Activated CD4-positive, alpha-beta T cell treated with anti-CD3 and anti-CD28 coated beads, Interleukin-2, amount 50 U/mL, for 4 hours (primary cell): ENCODE measurements around the gene FSCN2.

ENCODE experiments used
- DNase-seq, 2 experiments: peaks; one replicate each; pipeline ENCODE4 v3.0.0-alpha.2; 2020

FSCN2 gene

DNA sequence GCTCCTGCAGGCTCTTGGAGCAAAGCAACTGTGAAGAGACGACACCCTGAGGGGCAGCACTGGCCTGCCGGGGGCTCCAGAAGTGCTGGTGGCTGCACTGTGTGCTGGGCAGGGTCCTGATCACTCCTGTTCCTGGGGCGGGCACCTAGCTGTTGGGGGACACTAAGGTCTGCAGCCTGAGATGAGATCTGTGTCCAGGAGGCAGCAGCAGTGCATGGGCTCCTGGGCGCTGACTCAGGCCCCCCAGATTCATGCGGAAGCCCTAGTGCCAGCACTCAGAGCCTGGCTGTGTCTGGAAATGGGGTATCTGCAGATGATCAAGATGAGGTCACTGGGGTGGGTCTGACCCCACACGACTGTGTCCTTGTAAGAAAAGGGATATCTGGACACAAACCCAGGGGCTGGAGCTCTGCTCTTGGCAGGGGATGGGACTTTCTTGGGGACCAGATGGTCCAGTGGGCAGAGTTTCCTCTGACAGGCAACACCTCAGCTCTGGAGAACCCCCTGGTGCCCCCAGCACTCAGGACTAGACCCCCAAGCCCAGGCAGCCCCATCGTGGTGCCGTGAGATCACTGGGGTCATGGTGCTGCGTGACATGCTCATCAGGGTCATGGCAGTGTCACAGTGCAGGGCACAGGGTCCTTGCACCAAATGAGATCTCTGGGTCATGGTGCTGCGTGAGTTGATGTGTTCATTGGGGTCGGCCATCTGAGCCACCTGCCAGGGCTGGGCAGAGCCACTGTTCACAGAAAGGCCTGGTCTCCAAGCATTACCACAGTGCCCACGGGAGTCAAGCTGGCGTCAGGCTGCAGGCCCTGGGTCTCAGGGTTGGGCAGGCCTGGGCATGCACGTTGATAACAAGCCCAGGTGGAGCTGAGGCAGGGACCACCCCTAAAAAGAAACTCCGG, 14.5 kb downstream of the FSCN2 start:
- DNase-seq: no peak

DNA sequence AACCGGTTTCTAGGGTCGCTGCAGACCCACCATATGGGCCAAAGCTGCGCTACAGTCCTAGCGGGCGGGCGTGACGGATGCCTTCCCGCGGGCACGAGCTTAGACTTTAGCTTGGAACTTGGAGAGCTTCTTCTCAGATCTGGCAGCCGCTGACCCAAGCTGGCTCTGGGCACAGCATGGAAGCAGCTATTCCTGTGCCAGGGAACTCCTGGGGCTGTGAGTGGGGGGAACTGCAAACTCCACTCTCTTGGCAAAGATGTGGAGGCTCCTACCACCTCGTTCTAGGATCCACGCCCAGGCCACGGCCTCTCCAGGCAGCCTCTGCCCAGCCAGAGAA, 15.1 kb downstream of the FSCN2 start:
- DNase-seq: no peak

DNA sequence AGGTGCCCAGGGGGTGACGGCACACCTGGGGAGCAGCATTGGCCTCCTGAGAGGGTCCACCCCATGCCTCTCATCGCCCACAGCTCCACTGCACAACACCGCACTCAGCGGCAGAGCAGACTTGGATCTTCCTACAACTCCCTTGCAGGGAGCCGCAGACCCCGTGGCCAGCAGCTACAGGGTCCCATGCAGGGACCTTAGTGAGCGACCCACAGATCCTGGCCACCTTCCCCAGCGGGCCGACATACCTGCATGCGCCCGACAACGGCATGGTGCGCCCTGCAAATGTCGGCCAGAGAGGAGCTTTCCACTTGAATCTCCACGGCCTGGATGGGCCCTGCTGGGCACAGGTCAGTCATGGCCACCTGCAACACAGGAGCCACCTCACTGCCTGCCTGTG, 15.6 kb downstream of the FSCN2 start:
- DNase-seq: no peak

DNA sequence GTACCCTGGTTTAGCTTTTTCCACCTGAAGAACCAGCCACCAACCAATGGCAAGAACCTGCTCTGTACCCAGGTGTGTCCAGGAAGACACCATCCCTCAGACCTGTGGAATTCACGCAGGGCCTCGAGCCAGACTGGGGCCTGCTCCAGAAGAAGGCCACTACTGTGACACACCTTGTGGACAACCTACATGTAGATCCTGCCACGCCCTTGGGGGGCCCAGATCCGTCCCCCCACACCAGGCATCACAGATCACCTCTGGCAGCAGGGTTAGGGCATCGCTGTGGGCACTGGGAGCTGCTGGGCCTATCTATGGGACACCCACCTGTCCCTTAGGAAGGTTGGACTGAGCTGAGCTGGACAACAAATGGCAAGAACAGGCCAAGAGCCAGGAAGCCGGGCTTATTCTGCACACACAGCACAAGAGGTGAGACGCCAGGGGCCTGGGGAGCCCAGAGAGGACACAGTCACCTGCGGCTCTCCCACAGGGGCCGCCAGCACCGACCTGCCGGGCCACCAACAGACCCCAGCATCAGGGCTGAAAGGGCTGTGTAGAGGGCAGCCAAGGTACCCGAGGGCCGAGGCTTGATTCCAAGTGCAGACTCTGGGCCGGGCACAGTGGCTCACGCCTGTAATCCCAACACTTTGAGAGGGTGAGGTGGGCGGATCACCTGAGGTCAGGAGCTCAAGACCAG, 16.3 kb downstream of the FSCN2 start:
- DNase-seq: no peak

DNA sequence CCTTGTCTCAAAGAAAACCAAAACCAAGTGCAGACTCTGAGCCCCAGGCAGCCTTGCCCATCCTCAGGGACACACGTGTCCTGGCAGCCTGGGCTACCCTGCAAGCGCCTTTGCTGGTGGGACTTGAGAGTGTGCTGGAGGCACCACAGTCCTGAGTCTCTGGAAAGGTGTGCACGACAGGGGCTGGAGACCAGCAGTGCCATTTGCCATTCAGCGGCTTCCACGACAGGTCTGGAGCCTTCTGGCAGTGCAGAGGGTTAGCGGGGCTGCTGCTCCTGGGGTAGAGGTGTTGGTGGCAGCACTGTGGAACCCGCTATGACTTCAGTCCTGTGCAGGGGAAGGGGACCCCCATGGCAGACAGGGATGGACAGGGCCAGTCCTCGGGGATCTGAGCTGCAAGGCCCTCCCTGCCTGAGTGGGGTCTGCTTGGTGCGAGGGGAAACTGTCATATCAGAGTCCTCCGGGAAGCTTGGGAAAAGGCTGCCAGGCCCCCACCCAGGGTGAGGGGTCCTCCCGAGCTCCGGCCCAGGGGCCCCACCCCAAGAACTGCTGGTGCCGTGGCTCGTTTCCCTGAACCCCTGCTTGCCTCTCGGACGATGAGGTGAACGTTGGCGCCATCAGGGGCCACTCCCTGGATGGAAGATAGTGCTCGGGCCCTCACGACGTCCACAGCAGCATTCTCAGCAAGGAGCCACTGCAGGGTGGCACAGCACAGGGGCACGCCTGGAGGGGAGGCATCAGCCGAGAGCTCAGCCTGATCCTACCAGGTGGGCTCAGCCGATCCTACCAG, 17.2 kb downstream of the FSCN2 start:
- no peak for DNase-seq

DNA sequence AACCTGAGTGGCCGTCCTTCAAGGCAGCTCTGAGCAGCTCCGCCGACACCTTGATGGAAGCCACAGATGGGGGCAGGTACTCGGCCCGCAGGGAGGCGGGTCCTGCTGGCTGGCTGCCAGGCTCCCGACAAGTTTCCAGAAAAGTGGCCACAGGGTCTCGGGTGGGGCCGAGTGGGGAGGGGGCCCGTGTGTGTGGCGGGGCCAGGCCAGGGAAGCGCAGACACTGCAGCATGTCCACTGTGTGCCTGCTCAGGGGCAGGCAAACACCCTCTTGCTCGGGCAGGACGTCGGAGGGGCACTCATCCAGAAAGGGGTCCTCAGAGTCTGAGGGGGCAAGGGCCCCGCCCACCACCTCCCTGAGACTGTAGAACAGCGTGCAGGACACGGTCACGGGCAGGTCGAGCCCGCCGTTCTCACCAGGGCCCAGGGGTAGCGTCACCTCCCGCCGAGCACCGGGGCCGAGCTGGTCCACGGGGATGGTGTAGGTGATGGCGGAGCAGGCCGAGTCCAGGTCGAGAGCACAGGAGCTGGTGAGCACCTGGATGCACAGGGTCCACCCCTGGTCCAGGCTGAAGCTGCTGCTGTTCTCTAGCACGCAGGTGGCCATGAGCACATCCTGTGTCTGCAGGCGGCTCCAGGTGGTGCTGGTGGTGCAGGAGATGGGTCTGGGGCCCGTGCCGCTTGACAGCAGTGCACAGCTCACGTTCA, 18.9 kb downstream of the FSCN2 start:
- DNase-seq: no peak

DNA sequence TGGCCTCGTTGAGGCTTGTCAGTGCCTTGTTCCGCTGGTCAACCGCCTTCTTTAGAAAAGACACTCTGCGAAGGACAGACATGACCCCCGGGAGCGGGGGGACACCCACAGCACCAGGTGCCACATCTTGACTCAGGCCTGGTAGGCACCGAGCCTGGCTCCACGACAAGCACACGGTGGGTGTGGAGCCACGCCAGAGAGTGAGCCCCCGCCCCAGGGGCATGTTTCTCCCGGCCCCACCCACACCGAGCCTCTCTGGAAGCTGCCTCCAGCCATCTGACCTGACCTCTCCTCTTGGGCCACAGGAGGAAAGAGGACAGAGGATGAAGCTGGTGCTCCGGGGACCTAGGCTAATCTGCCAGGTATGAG, 19.4 kb downstream of the FSCN2 start:
- no peak for DNase-seq

DNA sequence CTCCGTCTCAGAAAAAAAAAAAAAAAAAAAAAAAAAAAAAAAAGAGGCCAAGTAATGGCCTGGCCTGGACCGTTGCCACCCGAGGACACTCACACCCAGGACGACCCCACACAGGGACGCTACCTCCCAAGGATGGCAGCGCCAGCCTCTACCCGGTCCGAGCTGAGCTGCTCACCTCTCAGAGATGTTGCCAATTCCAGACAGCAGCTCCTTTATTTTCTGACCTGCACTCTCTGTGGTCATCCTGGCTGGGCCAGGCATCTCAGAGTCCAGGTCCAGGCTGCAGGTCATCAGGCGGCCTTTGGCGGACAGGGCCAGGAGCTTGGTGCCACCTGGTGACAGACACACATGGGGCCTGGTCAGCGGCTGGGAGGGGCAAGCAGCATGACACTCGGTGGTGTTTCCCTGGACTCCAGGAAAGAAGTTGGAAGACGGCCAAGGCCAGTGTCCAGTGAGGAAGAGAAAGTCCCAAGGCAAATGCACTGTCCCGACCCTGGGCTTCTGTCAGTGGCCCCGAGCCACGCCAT, 20.9 kb downstream of the FSCN2 start:
- no peak for DNase-seq

DNA sequence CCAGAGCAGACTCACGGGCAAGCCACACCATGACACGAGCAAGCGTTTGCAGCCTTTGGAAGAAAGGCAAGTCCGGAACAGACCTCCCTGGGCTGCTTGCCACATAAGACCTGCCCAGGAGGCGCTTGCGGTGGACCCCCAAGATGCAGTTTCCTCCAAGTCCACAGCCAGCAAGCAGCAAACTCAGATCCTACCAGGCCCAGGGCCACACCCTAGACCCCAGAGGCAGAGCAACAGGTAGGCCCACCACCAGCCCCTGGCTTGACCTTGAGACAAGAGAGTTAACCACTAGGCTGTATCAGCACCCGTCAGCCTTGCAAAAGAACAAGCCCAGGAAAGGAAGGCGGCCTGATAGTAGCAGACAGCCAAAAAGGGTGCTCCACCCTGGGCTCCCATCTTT, 21.6 kb downstream of the FSCN2 start:
- DNase-seq: no peak

DNA sequence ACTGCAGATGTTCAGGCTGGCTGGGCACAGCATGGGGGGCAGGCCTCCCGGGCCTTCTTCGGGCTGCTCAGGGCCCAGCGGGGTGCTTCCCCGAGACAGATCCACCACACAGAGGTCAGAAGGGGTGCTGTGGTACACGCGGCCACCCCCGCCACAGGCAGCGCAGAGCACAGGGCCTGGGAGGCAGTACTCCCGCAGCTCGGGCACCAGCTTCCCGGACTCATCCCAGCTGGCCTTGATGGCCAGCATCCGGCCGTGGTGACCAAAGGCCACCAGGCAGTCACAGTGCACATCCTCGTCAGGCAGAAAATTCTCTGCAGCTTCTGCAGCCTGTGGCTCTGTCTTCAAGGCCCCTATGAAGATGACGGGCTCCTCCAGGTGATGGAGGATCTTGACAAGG, 22.1 kb downstream of the FSCN2 start:
- DNase-seq: no peak

DNA sequence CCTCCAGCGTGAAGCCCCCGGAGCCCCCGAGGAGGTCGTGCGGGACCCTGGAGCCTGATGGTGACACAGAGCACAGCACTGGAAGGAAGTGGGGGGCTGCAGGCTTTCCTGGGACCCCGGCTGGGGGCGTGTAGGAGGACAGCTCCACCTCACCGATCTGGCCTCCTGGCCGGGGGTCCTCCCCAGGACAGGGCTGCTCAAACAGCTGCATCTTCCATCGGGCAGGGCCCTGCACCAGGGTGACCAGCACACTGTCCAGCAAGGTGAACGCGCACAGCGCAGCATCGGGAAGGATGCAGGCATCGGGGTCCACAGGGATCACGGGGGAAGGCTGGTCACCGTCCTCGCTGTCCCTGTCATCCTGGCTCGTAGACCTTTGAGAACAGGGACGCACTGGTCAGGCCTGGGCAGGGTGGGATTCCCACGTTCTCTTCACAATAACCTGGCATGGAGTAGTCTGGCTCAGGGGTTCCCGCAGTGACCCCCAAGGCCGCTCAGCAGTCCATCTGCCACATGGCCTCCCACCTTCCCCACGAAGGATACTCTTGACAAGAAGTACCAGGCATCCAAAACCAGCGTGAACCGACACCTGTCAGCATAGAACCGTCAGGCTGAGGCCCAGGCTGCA, 22.8 kb downstream of the FSCN2 start:
- no peak for DNase-seq

DNA sequence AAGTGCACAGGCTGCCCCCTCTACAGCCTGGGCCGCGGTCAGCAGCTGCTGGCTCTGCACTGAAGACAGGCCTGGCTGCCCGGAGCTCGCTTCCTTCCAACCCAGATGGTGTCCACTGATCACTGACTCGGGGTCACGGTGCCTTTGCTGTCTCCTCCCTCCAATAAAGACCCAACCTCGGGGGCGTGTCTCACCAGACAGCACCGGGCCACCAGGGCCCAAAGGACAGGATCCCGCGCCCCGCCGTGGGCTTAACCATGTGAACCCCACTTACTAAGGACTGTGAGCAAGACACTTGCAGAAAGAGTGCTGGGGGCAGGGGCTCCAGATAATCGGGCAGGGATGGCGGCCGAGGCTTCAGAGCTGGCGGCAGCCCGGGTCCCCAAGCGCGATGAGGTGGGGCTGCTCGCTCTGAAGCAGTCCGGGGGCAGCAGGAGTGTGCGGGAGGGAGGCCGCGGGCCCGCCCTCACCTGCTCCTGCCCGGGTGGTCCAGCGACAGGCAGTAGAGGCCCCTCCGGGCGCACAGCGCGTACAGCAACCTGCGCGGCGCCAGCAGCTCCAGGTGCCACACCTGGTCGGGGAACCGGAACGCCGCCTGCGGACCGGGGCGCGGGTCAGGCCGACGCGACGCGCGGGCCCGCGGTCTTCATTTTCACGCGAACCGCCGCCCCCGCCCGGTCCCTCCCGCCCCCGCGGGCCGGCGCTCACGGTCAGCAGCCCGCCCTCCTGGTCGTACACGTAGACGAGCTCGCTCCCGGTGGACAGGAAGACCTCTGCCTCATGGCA, 23.5 kb downstream of the FSCN2 start:
- peak in 1 of 2 experiments; percentile 15 for DNase-seq

DNA sequence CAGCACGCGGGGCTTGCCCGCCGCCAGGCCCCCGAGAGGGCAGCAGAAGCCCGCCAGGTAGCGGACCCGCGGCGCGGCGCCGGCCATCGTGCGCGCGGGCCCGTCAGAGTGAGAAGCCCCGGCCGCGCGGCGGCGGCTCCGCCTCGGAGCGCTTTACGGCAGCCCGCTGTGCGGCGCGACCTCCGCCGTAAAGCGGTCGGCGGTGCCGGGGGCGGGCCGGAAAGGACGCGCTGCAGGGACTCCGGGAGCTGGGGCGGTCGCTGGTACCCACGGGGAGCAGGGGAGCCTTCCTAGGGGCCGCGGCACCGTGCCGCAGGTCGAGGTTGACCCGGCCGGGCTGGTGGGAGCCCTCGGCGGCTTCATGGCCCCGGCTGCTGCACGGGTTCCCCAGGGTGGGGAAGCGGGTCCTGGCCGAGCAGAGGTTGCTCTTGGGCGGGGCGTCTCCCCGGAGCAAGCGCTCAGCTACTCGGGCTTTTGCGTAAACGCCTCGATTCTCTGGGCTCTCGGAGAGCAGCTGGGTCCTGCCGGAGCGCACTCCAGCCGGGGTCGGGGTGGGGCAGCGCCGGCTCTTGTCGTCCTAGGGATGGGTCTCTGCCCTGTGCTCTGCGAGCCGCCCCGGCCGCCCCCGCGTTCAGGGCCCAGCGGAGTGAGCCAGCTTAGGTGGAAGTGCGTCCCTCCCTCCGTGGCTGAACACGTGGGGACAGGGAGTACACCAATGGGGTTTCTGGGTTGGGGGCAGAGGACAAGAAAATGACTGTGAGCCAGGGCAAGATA, 24.3 kb downstream of the FSCN2 start, which contains the start of gene FAAP100:
Gene FAAP100 (minus strand): TSS at position 110 of the 774 bp plus-strand sequence. CDS start 23 bp downstream, at position 87.
- peak; percentile 67 to 71 for DNase-seq

DNA sequence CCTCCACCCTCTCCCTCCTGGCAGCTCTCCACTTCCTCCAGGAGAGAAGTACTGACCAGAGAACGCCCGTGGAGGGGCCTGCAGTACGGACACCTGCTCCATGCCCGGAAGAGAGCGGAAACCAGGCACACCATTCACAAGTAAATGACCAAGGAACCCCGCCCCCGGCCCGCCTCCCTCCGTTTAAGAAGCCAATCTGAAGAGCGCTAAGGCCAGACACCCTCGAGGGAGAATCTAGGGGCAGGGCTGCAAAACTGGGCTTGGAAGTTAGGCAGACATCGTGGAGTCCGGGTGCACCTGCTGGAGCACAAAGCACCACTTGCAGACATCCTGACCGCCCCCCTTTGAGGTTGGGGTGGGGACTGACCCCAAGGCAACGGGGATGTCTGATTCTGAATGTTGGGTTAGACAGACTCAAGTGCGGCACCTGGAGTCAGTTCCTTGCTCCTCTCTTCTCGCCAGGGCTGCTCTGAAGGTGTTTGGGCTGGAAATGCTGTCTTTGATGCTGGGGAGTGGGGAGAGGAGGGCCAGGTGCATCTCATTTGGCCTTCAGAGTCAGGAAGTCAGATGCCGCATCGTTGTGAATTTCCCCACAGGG, 24.9 kb downstream of the FSCN2 start:
- peak; percentile 73 to 75 for DNase-seq

DNA sequence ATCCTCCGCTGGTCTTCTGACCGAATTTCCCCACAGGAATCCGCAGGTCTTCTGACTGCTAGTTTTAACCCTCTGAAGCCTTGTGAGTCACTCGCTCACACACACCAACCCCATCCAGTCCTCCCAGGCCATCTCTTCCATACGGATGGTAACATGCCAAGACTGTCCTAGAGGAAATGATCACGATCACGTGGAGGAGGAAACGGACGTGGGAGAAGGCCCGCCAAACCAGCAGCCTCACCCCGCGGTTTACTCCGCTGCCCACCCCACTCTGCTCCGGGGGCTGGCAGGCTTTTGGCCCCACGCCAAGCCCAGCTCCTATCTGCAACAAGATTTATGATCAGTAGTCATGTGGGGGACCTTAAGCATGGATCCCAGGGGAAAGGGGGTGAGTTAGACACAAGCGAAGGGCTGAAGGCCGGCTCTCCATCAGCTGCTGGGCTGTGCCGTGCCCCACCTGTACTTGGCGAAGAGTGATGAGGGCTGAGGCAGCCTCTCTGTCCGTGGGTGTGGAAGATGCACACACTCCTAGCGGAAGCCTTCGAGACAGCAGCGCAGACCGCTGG, 25.5 kb downstream of the FSCN2 start:
- DNase-seq: no peak

DNA sequence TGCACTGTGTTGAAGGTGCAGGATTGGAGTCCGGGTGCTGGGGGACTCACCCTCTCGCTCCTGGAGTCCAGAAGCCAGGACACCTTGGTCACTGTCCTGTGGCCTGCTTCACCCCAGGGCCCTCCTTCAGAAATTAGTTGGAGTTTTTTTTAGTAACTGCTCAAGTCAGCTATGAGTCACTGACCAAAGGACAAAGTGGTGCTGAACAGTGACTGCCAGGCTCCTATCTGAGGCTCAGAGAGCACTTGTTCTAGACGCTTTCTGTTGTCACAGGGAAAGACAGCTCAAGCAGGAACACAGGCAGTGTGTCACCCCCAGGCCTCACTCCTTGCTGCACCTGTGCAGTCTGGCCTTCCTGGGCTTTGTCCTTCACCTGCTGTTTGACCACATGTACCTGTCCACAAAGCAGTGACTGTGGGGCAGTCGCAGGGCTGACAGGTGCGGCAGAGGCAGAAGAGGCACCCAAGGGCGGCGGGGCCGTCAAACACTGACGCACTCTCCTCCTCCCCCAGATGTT, 28.1 kb downstream of the FSCN2 start:
- no peak for DNase-seq

DNA sequence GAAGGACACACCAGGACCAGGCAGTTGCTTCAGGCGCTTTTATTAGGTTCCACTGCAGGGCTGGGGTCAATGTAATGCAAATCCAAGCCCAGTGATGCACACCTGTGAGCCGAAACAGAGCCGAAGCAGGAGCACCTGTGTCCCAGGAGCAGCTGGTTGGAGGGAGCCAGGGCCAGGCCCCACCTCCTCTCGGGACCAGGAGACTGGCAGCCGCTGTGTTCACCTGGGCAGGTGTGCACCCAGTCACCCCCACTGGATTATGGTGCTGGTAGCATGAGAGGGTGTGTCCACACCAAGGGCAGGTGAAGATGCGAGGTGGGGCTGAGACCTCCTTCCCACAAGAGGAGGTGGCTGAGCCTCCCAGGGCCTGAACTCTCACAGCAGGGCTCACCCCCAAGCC, 28.7 kb downstream of the FSCN2 start:
- DNase-seq: no peak

DNA sequence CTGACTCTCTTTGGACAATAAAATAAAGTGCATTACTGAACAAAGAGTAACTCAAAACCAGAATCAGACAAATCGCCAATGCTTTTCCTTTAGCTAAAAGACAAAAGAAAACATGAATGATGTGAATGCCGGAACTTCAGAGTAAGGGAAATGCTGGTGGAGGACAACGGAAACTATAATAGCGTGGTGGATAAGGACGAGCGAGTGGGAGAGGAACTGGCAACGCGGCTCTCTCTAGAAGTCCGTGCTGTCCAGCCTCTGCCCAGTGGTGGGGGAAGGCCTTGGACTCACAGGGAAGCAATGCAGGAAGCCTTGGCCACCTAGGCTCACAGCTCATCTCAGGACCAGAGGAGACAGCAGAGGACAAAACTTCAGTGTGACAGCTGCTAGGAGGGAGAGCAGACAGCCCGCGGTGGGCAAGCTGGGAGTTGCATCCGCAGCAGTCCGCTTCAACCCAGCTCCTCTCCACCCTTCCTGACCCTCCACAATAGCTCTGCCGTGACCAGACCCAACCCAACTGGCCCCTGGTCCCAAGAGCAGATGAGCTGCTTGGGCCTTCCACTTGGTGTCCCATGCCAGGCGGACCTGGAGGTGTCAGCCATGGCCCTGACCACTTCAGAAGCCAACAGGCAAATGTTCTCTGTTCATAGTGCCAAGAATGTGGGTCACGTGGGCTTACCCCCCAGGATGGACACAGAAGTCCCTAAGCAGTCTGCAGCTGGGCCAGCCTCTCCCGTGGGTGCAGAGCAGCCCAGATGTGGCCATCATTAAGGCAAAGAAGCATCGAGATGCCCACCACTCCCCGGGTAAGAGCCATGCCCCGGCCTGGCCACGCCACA, 29.3 kb downstream of the FSCN2 start:
- no peak for DNase-seq

DNA sequence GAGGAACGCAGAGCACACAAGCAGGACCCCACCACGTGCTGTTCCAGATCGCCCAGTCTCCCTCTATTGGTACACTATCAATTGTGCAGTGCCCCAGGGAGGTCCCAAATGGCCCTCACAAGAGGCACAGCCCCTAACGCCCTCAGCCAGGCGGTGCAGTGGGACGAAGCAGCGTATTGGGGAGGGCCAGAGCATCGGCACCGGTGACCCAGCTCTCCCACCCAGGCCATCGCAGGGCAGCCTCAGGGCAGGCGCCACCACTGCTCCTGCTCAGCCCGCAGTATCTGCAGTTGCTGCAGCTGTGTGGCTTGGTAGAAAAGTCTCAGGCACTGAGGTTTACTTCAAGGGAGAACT, 29.9 kb downstream of the FSCN2 start:
- no peak for DNase-seq
